Esophagus muscularis mucosa (tissue), 4 donors: Measurements from ENCODE around the gene ADAM19. TPM values are rescaled to one million over a fixed set of nuclear protein-coding genes. Genes with fewer than 3 reads are reported as not detected.

Experiments
- DNase-seq: peaks from one replicate; pipeline ENCODE4 v3.0.0-alpha.2; 2017; ENCODE audit errors: extremely low spot score
- H3K27ac ChIP-seq, 4 donors: fragments of 200-600 bp; sonication (generic); replicated peaks in 1 of 4; 1 replicate in 3 of 4; 2 replicates in 1 of 4; pipeline ENCODE4 v1.5.1; 2016 to 2019; ENCODE audit warnings: mild to moderate bottlenecking in 1 of 4
- H3K27me3 ChIP-seq, 4 donors: fragments of 200-600 bp; sonication (generic); one replicate each; pipeline versions ENCODE4 v1.5.1 to v1.6.0; 2016 to 2019
- H3K36me3 ChIP-seq, 4 donors: fragments of 200-600 bp; sonication (generic); one replicate each; pipeline ENCODE4 v1.5.1; 2016 to 2019
- H3K4me1 ChIP-seq, 4 donors: fragments of 200-600 bp; sonication (generic); one replicate each; pipeline ENCODE4 v1.5.1; 2016 to 2019
- H3K4me3 ChIP-seq, 4 donors: fragments of 200-600 bp; sonication (generic); 1 replicate in 2 of 4; 2 replicates in 2 of 4; pipeline ENCODE4 v1.5.1; 2016 to 2019; ENCODE audit warnings: mild to moderate bottlenecking in 4 of 4, moderate library complexity in 1 of 4
- H3K9me3 ChIP-seq, 4 donors: fragments of 200-600 bp; sonication (generic); 1 replicate in 3 of 4; 2 replicates in 1 of 4; pipeline ENCODE4 v1.5.1; 2016 to 2019
- EP300 ChIP-seq: sonication (generic); formaldehyde crosslinking; IDR thresholded peaks from one replicate; pipeline ENCODE4 v1.6.1; 2017; ENCODE audit warnings: antibody characterized with exemption
- POLR2A ChIP-seq: fragments of 450-650 bp; IDR thresholded peaks from one replicate; pipeline ENCODE4 v1.6.1; 2017; ENCODE audit warnings: antibody characterized with exemption, moderate library complexity, mild to moderate bottlenecking, low read depth
- POLR2AphosphoS5 ChIP-seq, 2 donors: sonication (generic); formaldehyde crosslinking; IDR thresholded peaks; one replicate each; pipeline ENCODE4 v1.6.1; 2017; ENCODE audit warnings: antibody characterized with exemption in 2 of 2
- WGBS: methylation state at CpG from one replicate; pipeline ENCODE4 v1.1.5; 2018; 5-methylcytosine and 5-hydroxymethylcytosine counted together
- intact Hi-C: fragments of 100-400 bp; cut with DNase I; formaldehyde crosslinking; loops from one replicate; pipeline ENCODE4 v1.15.1; 2023
- total RNA-seq, 4 donors: library from RNA; depleted of rRNA; stranded (reverse); fragments of >200 nt; gene quantifications; one replicate each; pipeline versions ENCODE4 v1.1.0 to v1.2.1, GENCODE V29; 2016
- TF ChIP-seq, protein P1 (sequence below), 3 experiments: fragments of 200-600 bp in 2 of 3; fragments of 450-650 bp in 1 of 3; sonication (generic) in 2 of 3; IDR thresholded peaks; one replicate each; pipeline ENCODE4 v1.5.1; 2017 to 2019; ENCODE audit warnings: antibody characterized with exemption in 3 of 3, mild to moderate bottlenecking in 2 of 3, moderate library complexity in 1 of 3

The ADAM19 gene
- total RNA-seq, 4 donors from 2014 or later = 25.0 to 43.6 (median 28.1) TPM

DNA sequence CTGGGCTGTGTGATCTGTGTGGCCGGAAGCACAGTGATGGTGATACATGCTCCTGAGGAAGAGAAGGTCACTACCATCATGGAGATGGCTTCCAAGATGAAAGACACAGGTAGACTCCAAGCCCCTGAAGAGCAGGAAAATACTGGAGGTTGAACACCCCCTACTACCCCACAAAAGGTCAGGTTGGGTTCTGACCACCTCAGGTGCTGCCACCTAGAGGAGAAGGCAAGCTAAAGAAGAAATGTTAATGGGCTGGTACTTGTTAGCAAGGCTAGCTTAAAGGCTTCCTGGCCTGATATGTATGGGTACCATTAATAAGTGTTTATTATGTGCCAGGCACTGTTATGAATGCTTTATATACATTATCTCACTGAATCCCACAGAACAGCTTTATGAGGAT lies 103.9 kb downstream of the ADAM19 start:
- TF ChIP-seq POLR2AphosphoS5 (IDR thresholded peaks at IDR 0.05) = no peak
- TF ChIP-seq, protein P1, sequence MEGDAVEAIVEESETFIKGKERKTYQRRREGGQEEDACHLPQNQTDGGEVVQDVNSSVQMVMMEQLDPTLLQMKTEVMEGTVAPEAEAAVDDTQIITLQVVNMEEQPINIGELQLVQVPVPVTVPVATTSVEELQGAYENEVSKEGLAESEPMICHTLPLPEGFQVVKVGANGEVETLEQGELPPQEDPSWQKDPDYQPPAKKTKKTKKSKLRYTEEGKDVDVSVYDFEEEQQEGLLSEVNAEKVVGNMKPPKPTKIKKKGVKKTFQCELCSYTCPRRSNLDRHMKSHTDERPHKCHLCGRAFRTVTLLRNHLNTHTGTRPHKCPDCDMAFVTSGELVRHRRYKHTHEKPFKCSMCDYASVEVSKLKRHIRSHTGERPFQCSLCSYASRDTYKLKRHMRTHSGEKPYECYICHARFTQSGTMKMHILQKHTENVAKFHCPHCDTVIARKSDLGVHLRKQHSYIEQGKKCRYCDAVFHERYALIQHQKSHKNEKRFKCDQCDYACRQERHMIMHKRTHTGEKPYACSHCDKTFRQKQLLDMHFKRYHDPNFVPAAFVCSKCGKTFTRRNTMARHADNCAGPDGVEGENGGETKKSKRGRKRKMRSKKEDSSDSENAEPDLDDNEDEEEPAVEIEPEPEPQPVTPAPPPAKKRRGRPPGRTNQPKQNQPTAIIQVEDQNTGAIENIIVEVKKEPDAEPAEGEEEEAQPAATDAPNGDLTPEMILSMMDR (IDR thresholded peaks at IDR 0.05) = peak; percentile 37 to 55 (median 47)
- intact Hi-C loops = no loop called here
- Histone ChIP-seq H3K27ac (peak overlapping the region in 1 of 4 donors; percentile 10), H3K27me3 (no peaks in the 10 kb centered on the region), H3K9me3 (no peaks in the 10 kb centered on the region), H3K4me3 (no peak overlapping the region), H3K4me1 (peaks cover 10 to 42% (median 28%) of the 10 kb centered on the region in 4 donors), H3K36me3 (peaks cover 0 to 44% (median 6%) of the 10 kb centered on the region in 4 donors)
- WGBS = 100% methylated on average over 1 of the region's 1 CpG
- no peak for DNase-seq

DNA sequence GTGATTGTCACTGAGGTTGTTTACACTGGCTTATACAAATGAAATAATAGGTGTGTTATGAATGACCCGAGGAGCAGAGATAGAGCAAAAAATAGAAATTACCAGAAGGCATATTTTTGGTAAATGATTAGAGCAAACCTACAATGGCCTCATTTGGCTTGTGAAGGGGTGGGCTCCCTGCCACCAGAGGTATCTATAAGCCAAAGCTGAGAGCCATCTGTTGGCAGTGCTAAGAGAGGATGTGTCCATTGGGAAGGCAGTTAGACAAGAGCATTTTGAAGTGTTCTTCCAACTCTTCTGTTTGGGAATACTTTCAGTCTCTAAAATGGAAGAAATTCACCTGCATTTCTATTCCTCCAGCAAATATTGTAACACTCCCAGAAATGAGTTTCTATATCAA lies 104.9 kb downstream of the ADAM19 start:
- WGBS = 53% methylated on average over 1 of the region's 1 CpG
- H3K36me3 ChIP-seq = peaks cover 0 to 41% (median 6%) of the 10 kb centered on the region in 4 donors

DNA sequence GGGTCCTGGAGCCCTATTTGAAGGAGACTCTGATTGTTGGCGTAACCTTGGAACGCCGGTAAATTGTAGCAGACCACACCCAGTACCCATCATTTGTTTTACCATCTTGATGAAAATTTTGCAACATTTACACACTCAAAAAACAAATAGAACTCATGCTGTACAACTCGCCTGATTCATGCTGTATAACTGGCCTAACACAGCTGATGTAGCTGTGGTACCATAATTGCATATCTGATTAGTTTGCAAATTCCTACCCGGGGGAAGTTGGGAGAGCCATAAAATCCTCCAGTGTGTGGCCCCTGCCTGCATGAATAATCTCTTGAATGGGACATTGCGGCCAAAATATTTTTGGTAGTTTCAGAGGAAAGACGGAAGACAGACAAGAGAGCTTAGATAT lies 105.9 kb downstream of the ADAM19 start:
- 79% methylated on average over 7 of the region's 7 CpGs for WGBS
- H3K36me3 ChIP-seq = peaks cover 0 to 32% (median 6%) of the 10 kb centered on the region in 4 donors
- H3K4me3 ChIP-seq = no peak overlapping the region
- intact Hi-C loops = no loop called here
- DNase-seq = no peak
- peaks cover 10 to 38% (median 31%) of the 10 kb centered on the region in 4 donors for H3K4me1 ChIP-seq
- TF ChIP-seq POLR2A (no peak), POLR2AphosphoS5 (IDR thresholded peaks at IDR 0.05) (no peak), EP300 (no peak)
- H3K27ac ChIP-seq = peak overlapping the region in 1 of 4 donors; percentile 10
- no peaks in the 10 kb centered on the region for H3K9me3 ChIP-seq
- no peaks in the 10 kb centered on the region for H3K27me3 ChIP-seq

More for the DNA sequence above, 104.9 kb downstream of the ADAM19 start:
- Histone ChIP-seq H3K27ac (peak overlapping the region in 2 of 4 donors; percentile 8 to 10), H3K4me1 (peaks cover 10 to 40% (median 27%) of the 10 kb centered on the region in 4 donors), H3K27me3 (no peaks in the 10 kb centered on the region), H3K4me3 (no peak overlapping the region), H3K9me3 (no peaks in the 10 kb centered on the region)
- no peak for DNase-seq
- intact Hi-C loops = no loop called here
- TF ChIP-seq POLR2A = no peak
- TF ChIP-seq POLR2AphosphoS5 (IDR thresholded peaks at IDR 0.05) = no peak
- TF ChIP-seq, protein P1 (IDR thresholded peaks at IDR 0.05) = no peak
- no peak for TF ChIP-seq EP300

DNA sequence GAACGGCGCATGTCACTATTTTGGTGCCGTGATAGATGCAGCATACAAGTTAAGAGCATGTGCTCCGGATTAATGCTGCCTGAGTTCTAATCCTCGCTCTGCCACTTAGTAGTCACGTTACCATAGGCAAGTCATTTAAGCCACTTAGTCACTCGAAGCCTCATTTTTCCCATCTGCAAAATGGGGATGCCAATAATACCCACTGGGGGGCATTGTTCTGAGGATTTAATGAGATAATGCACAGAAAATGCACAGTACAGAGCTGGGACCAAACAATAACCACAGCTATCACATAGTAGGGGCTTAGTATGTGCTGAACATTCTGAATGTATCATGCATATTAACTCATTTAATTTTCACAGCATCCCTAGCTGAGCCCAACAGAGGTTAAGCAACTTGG lies 106.5 kb downstream of the ADAM19 start:
- Histone ChIP-seq H3K4me1 (peaks cover 14 to 41% (median 36%) of the 10 kb centered on the region in 4 donors), H3K9me3 (no peaks in the 10 kb centered on the region), H3K36me3 (peaks cover 0 to 26% (median 6%) of the 10 kb centered on the region in 4 donors), H3K27ac (no peak overlapping the region), H3K27me3 (no peaks in the 10 kb centered on the region), H3K4me3 (no peak overlapping the region)
- TF ChIP-seq POLR2AphosphoS5 (IDR thresholded peaks at IDR 0.05) (no peak), POLR2A (no peak), EP300 (no peak)
- TF ChIP-seq, protein P1 (IDR thresholded peaks at IDR 0.05) = no peak
- intact Hi-C loops = no loop called here
- no peak for DNase-seq
- 98% methylated on average over 4 of the region's 7 CpGs for WGBS

DNA sequence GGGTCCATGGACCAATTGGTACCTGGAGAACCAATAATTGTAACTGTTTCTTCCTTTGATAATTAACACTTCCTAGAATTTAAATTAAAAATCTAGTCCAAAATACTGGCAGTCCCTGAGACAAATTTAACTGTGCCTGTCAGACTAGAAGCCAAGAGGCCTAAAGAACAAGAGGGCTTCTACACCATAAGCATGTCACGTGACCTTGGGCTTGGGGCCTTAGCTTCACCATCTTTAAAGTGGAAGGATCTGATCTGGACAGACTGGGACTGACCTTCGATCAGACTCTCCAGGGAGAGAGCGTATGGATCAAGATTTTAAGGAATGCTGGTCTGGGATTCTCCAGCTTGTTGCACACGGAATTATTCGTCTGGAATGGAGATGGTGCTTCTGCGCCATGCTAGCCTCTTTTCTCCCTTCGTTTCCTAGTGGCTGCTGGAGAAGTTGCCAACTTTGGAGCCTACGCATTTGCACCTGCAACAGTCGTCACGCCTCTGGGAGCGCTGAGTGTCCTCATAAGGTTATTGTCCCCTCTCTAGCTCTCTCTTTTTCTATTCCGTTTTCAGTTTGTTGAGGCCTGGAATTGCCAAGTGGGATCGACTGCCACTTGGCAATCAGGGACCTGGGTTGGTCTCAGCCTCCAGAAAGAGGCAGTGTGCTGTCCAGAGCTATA lies 107.1 kb downstream of the ADAM19 start:
- peaks cover 0 to 20% (median 6%) of the 10 kb centered on the region in 4 donors for H3K36me3 ChIP-seq
- H3K9me3 ChIP-seq = no peaks in the 10 kb centered on the region
- no peak overlapping the region for H3K4me3 ChIP-seq
- TF ChIP-seq EP300 = no peak
- TF ChIP-seq POLR2A = no peak
- TF ChIP-seq, protein P1 (IDR thresholded peaks at IDR 0.05) = no peak
- TF ChIP-seq POLR2AphosphoS5 (IDR thresholded peaks at IDR 0.05) = no peak
- intact Hi-C loops = no loop called here
- H3K4me1 ChIP-seq = peaks cover 12 to 41% (median 36%) of the 10 kb centered on the region in 4 donors
- H3K27ac ChIP-seq = no peak overlapping the region
- no peak for DNase-seq
- H3K27me3 ChIP-seq = no peaks in the 10 kb centered on the region
- 90% methylated on average over 13 of the region's 13 CpGs for WGBS
